K562 (cell line): ENCODE results near the gene PHPT1. TPM values are rescaled to one million over a fixed set of nuclear protein-coding genes. Genes with fewer than 3 reads are reported as not detected.

Experiments used
- ATAC-seq: fragments of 200-7000 bp; cut with Tn5 transposase; 3 replicates; pipeline ENCODE4 v1.9.1; 2020; ENCODE audit warnings: moderate library complexity
- BruUV-seq: library from RNA; stranded (reverse); fragments of 400-500 nt; replicated peaks from 2 replicates; lab custom pipeline; 2021; lab: Mats Ljungman, UMichigan
- CTCF ChIA-PET: fragments of 300-600 bp; formaldehyde crosslinking; extraction: SDS; loops from one replicate; lab custom pipeline; 2021; ENCODE audit warnings: low intra/inter-chr PET ratio; lab: Yijun Ruan, JAX
- POLR2A ChIA-PET: fragments of 300-600, 350-650 bp; sonication (Branson Sonifier 250); formaldehyde crosslinking; extraction: SDS; loops from one replicate; lab custom pipeline; 2021; ENCODE audit warnings: antibody characterized with exemption, inconsistent platforms; lab: Yijun Ruan, JAX
- DNase-seq, 4 experiments: peaks; one replicate each; pipeline versions ENCODE4 v3.0.0 to v3.0.0-alpha.2; 2011 to 2018; ENCODE audit warnings: low spot score in 3 of 4, mixed read lengths in 3 of 4; ENCODE audit errors: extremely low read depth in 1 of 4
- FAIRE-seq: peaks from 2 replicates; lab custom pipeline; 2011; peaks lifted over from hg19 to GRCh38; lab: Jason Lieb, UNC
- H2AFZ ChIP-seq: 2 replicates; pipeline ENCODE4 v1.6.0; 2011; ENCODE audit warnings: low read depth, low read length, control low read depth, inconsistent platforms
- H3K27ac ChIP-seq: fragments of 200-600 bp; 3 replicates; pipeline ENCODE4 v1.8.0; 2011; ENCODE audit warnings: low read depth, mild to moderate bottlenecking, control low read depth, inconsistent platforms, low read length, moderate library complexity, mixed read lengths; ENCODE audit errors: extremely low read depth
- H3K27me3 ChIP-seq, 2 experiments: fragments of 300-600 bp in 1 of 2; 2 replicates in 1 of 2; 3 replicates in 1 of 2; pipeline versions ENCODE4 v1.6.0 to v1.8.0; 2011; ENCODE audit warnings: inconsistent platforms in 2 of 2, low read length in 2 of 2, mild to moderate bottlenecking in 1 of 2, mixed read lengths in 1 of 2, moderate library complexity in 1 of 2; ENCODE audit not compliant: control insufficient read depth in 2 of 2, insufficient read depth in 2 of 2
- H3K36me3 ChIP-seq: fragments of 300-600 bp; 3 replicates; pipeline ENCODE4 v1.8.0; 2011; ENCODE audit warnings: mild to moderate bottlenecking, low read length, inconsistent platforms; ENCODE audit not compliant: control insufficient read depth, insufficient read depth
- H3K4me1 ChIP-seq, 2 experiments: fragments of 200-600 bp in 1 of 2; replicated peaks in 1 of 2; 2 replicates in 1 of 2; 3 replicates in 1 of 2; pipeline versions ENCODE4 v1.5.1 to v1.8.0; 2011; ENCODE audit warnings: inconsistent platforms in 2 of 2, low read length in 2 of 2, mild to moderate bottlenecking in 1 of 2, mixed read lengths in 1 of 2, moderate library complexity in 1 of 2; ENCODE audit not compliant: control insufficient read depth in 2 of 2, insufficient read depth in 2 of 2
- H3K4me2 ChIP-seq: 2 replicates; pipeline ENCODE4 v1.6.1; 2011; ENCODE audit warnings: low read length, control low read depth, inconsistent platforms, mixed read lengths; ENCODE audit not compliant: insufficient read depth
- H3K4me3 ChIP-seq: fragments of 200-600 bp; sonication (generic), shearing (Covaris generic); 2 replicates; pipeline ENCODE4 v1.5.1; 2016; ENCODE audit warnings: control low read depth, inconsistent platforms
- H3K79me2 ChIP-seq: fragments of 200-600 bp; 3 replicates; pipeline ENCODE4 v1.8.0; 2011; ENCODE audit warnings: low read length, inconsistent platforms; ENCODE audit not compliant: control insufficient read depth, insufficient read depth
- H3K9ac ChIP-seq, 2 experiments: 2 replicates each; pipeline versions ENCODE4 v1.6.0 to v1.6.1; 2011; ENCODE audit warnings: low read depth in 2 of 2, low read length in 2 of 2, control low read depth in 1 of 2, inconsistent platforms in 1 of 2, mild to moderate bottlenecking in 1 of 2, mixed read lengths in 1 of 2; ENCODE audit not compliant: insufficient read depth in 1 of 2
- H3K9me1 ChIP-seq: one replicate; pipeline ENCODE4 v1.6.0; 2011; ENCODE audit warnings: inconsistent platforms, mild to moderate bottlenecking, low read length, moderate library complexity; ENCODE audit not compliant: control insufficient read depth, insufficient read depth
- H3K9me3 ChIP-seq: replicated peaks from 2 replicates; pipeline ENCODE4 v1.5.1; 2011; ENCODE audit warnings: low read depth, low read length, inconsistent platforms; ENCODE audit not compliant: control insufficient read depth, insufficient read depth
- H4K20me1 ChIP-seq: replicated peaks from 2 replicates; pipeline ENCODE4 v1.6.1; 2011; ENCODE audit warnings: low read length, inconsistent platforms, mixed read lengths; ENCODE audit not compliant: control insufficient read depth, insufficient read depth
- CREB5 ChIP-seq: fragments of 250-450 bp; sonication (Bioruptor Pico); IDR thresholded peaks from 2 replicates; pipeline ENCODE4 v1.5.0; 2020; ENCODE audit warnings: mild to moderate bottlenecking
- HMG20A ChIP-seq: fragments of 450-650 bp; formaldehyde crosslinking; conservative IDR thresholded peaks from 2 replicates; pipeline ENCODE4 v1.4.0; 2020; ENCODE audit warnings: mild to moderate bottlenecking, mixed read lengths
- RBM22 ChIP-seq: fragments of 200-400 bp; formaldehyde crosslinking; IDR thresholded peaks from 2 replicates; pipeline ENCODE4 v1.6.1; 2018; ENCODE audit warnings: low read length, low read depth; ENCODE audit not compliant: poor library complexity, severe bottlenecking
- WGBS: fragments of 100-300 bp; shearing (Covaris generic); methylation state at CpG from one replicate; pipeline ENCODE4 v1.1.6; 2016; ENCODE audit warnings: low coverage, mixed read lengths; ENCODE audit not compliant: insufficient coverage; ENCODE audit errors: missing lambda C conversion rate; 5-methylcytosine and 5-hydroxymethylcytosine counted together
- in situ Hi-C: fragments of 300-500 bp; cut with MboI; formaldehyde crosslinking; loops from 4 replicates; pipeline ENCODE4 v1.15.0; 2018; ENCODE audit warnings: inconsistent platforms, mixed read lengths
- intact Hi-C: fragments of 100-400 bp; cut with micrococcal nuclease; formaldehyde crosslinking; loops from 2 replicates; pipeline ENCODE4 v1.14.2; 2022
- polyA plus RNA-seq, 8 experiments: library from polyadenylated mRNA; depleted of rRNA in 4 of 8; stranded (reverse) in 5 of 8; unstranded in 3 of 8; fragments of >200 nt; fragmentation: Nextera tagmentation in 2 of 8; fragmentation: Illumina TruSeq in 1 of 8; extraction: Ambion mirVana in 2 of 8; extraction: Trizol in 1 of 8; gene quantifications; 2 replicates each; pipeline versions ENCODE4 v1.2.1 to v1.2.3, GENCODE V29; 2011 to 2014; ENCODE audit warnings: inconsistent platforms in 1 of 8, missing spikeins in 1 of 8
- total RNA-seq, 7 experiments: library from RNA; depleted of rRNA in 6 of 7; stranded (reverse); fragments of >200 nt in 6 of 7; fragmentation: Illumina TruSeq in 2 of 7; extraction: Trizol in 2 of 7; gene quantifications; 2 replicates each; pipeline versions ENCODE4 v1.2.1 to v1.2.3, GENCODE V29; 2011 to 2021; ENCODE audit warnings: low replicate concordance in 1 of 7

Gene PHPT1
- total and polyA plus RNA-seq, 9 of the 15 experiments (the other 6 are each of a cell fraction or from before 2014, with no cell fraction given) = 20.9 to 166 (median 129) TPM

GRCh38 chr9:136844761-136845464 lies 4.3 kb upstream of the PHPT1 start:
- H3K79me2 ChIP-seq = peaks cover 16% of the 10 kb centered on the region
- no peak overlapping the region for H3K9ac ChIP-seq
- H3K9me1 ChIP-seq = no peaks in the 10 kb centered on the region
- H2AFZ ChIP-seq = no peak overlapping the region
- peaks cover 10% of the 10 kb centered on the region; the same call in 2 of the 3 replicates for H3K36me3 ChIP-seq
- CTCF ChIA-PET = no interaction called here
- ATAC-seq (no peak), DNase-seq (no peak), FAIRE-seq (no peak)
- in situ Hi-C loops (no loop called here), intact Hi-C loops (loop anchor here (5.0 kb wide), 1 partner anchor 97 kb away; the partner anchor contains the start of gene FBXW5)
- no peak overlapping the region for H3K4me3 ChIP-seq
- no peaks in the 10 kb centered on the region for H3K9me3 ChIP-seq
- TF ChIP-seq HMG20A = no peak
- peak; percentile 21 for TF ChIP-seq RBM22
- no peak for TF ChIP-seq CREB5 (CRISPR knock-in tag)
- no peak overlapping the region for H3K4me2 ChIP-seq
- 97% methylated on average over 28 of the region's 88 CpGs for WGBS
- H3K4me1 ChIP-seq = peaks cover 10 to 85% of the 10 kb centered on the region in 2 experiments
- H3K27me3 ChIP-seq = no peaks in the 10 kb centered on the region
- H3K27ac ChIP-seq = no peak overlapping the region
- BruUV-seq = no TSS peak
- POLR2A ChIA-PET = no interaction called here
- H4K20me1 ChIP-seq = peaks cover 15% of the 10 kb centered on the region
